Activated naive CD4-positive, alpha-beta T cell treated with anti-CD3 and anti-CD28 coated beads for 36 hours (primary cell): ENCODE measurements around the gene AGBL3. TPM values are rescaled to one million over a fixed set of nuclear protein-coding genes. Genes with fewer than 3 reads are reported as not detected.
"Not testable (repeated sequence)": the region's sequence is repeated elsewhere in the genome, so short reads cannot be mapped to it uniquely, and the experiment has no call there.

Experiments
- CTCF ChIA-PET: fragments of 350-600 bp; sonication (Branson Sonifier 250); formaldehyde crosslinking; loops from one replicate; lab custom pipeline; 2021; ENCODE audit warnings: antibody characterized with exemption; lab: Charles Lee
- DNase-seq: peaks from one replicate; pipeline ENCODE4 v3.0.0-alpha.2; 2020
- H3K27ac Mint-ChIP-seq: one replicate; pipeline ENCODE4 v1.8.0; 2021; ENCODE audit warnings: mild to moderate bottlenecking, mixed read lengths
- H3K27me3 Mint-ChIP-seq: one replicate; pipeline ENCODE4 v1.8.0; 2021; ENCODE audit warnings: low read depth, mixed read lengths
- H3K36me3 Mint-ChIP-seq: one replicate; pipeline ENCODE4 v1.8.0; 2021; ENCODE audit warnings: low read depth, mixed read lengths
- H3K4me1 Mint-ChIP-seq: one replicate; pipeline ENCODE4 v1.8.0; 2021; ENCODE audit warnings: low read depth, mixed read lengths
- H3K4me3 Mint-ChIP-seq: one replicate; pipeline ENCODE4 v1.8.0; 2021; ENCODE audit warnings: mild to moderate bottlenecking, moderate library complexity, mixed read lengths
- H3K9me3 Mint-ChIP-seq: one replicate; pipeline ENCODE4 v1.8.0; 2021; ENCODE audit warnings: mixed read lengths
- intact Hi-C: fragments of 100-400 bp; cut with micrococcal nuclease; formaldehyde crosslinking; loops from one replicate; pipeline ENCODE4 v1.15.1; 2023
- total RNA-seq, 2 experiments: library from RNA; stranded (reverse); gene quantifications; one replicate each; pipeline ENCODE4 v1.2.3, GENCODE V29; 2021

AGBL3 gene
- total RNA-seq, 2 experiments from 2014 or later = 2.6 to 3.6 TPM

DNA sequence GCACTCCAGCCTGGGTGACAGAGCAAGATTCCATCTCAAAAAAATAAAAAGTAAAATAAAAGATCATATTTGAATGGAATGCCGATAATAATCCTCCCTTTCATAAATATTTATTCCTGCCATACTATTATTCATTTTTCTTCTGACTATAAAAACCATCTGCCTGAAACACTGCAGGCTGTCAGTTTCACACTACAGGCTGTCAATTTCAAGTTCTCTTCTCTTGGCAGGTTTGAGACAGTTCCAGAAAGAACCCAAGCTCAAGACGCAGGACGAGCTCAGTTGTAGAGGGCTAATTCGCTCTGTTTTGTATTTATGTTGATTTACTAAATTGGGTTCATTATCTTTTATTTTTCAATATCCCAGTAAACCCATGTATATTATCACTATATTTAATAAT, 18.2 kb upstream of the AGBL3 start:
- Mint-ChIP-seq H3K9me3 (no peaks in the 10 kb centered on the region), H3K36me3 (no peaks in the 10 kb centered on the region), H3K27me3 (peaks cover 5% of the 10 kb centered on the region), H3K4me1 (peaks cover 8% of the 10 kb centered on the region), H3K4me3 (no peak overlapping the region), H3K27ac (no peak overlapping the region)
- DNase-seq = no peak
- intact Hi-C loops = no loop called here
- CTCF ChIA-PET = no interaction called here

DNA sequence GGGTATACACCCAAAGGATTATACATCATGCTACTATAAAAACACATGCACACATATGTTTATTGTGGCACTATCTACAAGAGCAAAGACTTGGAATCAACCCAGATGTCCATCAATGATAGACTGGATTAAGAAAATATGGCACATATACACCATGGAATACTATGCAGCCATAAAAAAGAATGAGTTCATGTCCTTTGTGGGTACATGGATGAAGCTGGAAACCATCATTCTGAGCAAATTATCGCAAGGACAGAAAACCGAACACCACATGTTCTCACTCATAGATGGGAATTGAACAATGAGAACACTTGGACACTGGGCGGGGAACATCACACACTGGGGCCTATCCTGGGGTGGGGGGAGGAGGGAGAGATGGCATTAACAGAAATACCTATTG, 4.7 kb upstream of the AGBL3 start:
- intact Hi-C loops = loop anchor here (10.0 kb wide), 1 partner anchor 667 kb away; the partner anchor contains the start of gene SLC35B4
- H3K36me3 Mint-ChIP-seq, CTCF ChIA-PET, H3K9me3 Mint-ChIP-seq, H3K27ac Mint-ChIP-seq, H3K27me3 Mint-ChIP-seq, H3K4me3 Mint-ChIP-seq, DNase-seq: not testable (repeated sequence)
- H3K4me1 Mint-ChIP-seq = peaks cover 11% of the 10 kb centered on the region

DNA sequence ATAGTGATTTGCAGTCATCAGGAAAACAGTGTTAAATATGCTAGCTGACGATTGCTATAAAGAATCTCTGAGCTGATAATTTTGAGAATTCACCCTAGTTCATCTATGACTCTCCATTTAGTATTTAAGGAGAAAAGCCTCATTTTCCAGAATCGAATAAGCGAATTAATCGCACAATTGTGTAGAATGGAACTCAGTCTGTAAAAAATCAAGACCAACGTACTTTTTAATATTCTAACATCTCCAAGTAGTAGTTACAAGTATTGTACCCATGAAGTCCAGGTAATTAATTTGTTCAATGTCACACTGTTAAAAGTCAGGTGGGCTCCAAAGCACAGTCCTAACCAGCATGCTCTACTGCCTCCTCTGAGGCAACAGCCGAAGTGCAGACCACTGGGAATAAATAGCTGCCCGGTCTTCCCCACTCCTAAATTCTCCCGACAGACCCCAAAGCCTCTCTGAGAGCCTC, 380 bp upstream of the AGBL3 start:
- H3K27ac Mint-ChIP-seq = peak overlapping the region; percentile 98
- peak overlapping the region; percentile 96 for H3K4me3 Mint-ChIP-seq
- H3K4me1 Mint-ChIP-seq = peaks cover 26% of the 10 kb centered on the region
- intact Hi-C loops = loop anchor here (1.0 to 10.0 kb wide), 10 partner anchors 162 to 996 kb away; partner anchors contain the start of genes AKR1B1, BPGM, CNOT4 and CYREN
- DNase-seq = no peak
- peaks cover 12% of the 10 kb centered on the region for H3K36me3 Mint-ChIP-seq
- no peaks in the 10 kb centered on the region for H3K9me3 Mint-ChIP-seq
- CTCF ChIA-PET = interaction anchor here (0.7 to 4.6 kb wide), 12 partner anchors 9 to 554 kb away, joined by 3 to 44 read pairs (median 4); partner anchors contain the start of gene CYREN
- H3K27me3 Mint-ChIP-seq = no peaks in the 10 kb centered on the region

DNA sequence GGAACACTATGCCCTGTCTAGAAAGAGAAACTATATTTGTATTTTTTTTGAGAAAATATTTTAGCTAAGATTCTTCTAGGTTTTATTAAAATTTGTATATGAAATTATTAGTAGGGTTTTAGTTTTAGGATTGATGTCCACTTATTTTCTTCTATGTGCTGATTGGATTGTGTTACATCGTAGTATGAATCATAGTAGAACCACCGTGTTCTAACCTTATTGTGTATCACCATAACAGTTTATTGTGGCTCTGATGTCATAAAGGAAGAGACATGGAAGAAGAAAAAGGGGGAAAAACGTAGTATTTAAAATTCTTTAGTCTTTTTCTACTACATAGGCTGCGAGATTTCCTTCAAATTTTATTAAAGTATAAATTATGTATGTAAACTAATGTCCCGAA, 1.9 kb downstream of the AGBL3 start:
- peaks cover 17% of the 10 kb centered on the region for H3K36me3 Mint-ChIP-seq
- CTCF ChIA-PET = interaction anchor here (0.6 to 4.6 kb wide), 5 partner anchors 16 to 182 kb away, joined by 3 to 44 read pairs (median 4); partner anchors contain the start of gene CYREN
- intact Hi-C loops = loop anchor here (5.0 to 10.0 kb wide), 4 partner anchors 531 to 994 kb away; partner anchors contain the start of genes AKR1B1, NUP205 and SLC35B4
- no peak for DNase-seq
- no peak overlapping the region for H3K27ac Mint-ChIP-seq
- no peaks in the 10 kb centered on the region for H3K9me3 Mint-ChIP-seq
- no peaks in the 10 kb centered on the region for H3K27me3 Mint-ChIP-seq
- H3K4me1 Mint-ChIP-seq = peaks cover 45% of the 10 kb centered on the region
- H3K4me3 Mint-ChIP-seq = no peak overlapping the region

DNA sequence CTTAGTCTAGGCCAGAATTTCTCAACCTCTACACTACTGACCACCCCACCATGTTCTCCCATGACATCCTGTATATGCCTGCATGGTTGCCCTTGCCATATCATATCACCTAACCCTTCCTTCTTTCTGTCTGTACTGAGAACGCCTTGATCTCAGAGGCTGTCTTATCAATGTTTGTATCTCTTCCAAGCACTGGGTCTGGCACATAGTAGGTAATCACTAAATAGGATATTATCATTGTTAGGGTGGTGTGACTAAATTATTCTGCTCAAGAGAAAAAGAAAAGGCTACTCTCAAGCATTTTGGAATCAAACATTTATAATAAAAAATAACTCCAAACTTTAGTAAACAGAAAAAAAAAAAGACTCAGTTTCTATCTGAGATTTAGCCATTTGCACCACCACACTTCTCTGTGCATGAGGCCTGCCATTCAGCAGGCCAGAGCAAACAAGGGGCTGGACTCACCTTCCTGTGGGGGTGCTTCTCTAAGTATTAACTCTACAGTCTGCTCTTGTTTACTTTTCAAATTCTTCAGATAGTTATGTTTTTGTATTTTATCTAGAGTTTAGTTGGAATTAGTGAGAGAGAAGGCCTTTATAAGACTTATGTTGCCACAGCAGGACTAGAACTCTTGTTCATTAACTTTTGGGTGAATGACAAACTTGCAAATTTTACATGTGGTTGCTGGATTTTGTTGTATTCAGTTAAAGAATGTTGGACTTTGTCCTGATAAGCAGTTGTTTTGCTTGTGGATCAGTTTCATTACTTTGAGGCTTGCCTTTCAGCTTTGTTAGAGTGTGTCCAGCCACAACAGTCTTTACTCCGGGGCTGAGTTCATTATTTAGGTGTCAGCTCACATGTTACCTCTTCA, 5.4 kb downstream of the AGBL3 start:
- Mint-ChIP-seq H3K9me3 (no peaks in the 10 kb centered on the region), H3K4me1 (peaks cover 65% of the 10 kb centered on the region), H3K27me3 (no peaks in the 10 kb centered on the region), H3K4me3 (no peak overlapping the region), H3K27ac (peak overlapping the region; percentile 34), H3K36me3 (peaks cover 34% of the 10 kb centered on the region)
- DNase-seq = no peak
- intact Hi-C loops = loop anchor here (10.0 kb wide), 1 partner anchor 673 kb away; the partner anchor contains the start of gene STMP1
- CTCF ChIA-PET = interaction anchor here (0.7 to 1.6 kb wide), 3 partner anchors 97 to 178 kb away, joined by 3 to 5 read pairs (median 4); no protein-coding TSS in a partner anchor

DNA sequence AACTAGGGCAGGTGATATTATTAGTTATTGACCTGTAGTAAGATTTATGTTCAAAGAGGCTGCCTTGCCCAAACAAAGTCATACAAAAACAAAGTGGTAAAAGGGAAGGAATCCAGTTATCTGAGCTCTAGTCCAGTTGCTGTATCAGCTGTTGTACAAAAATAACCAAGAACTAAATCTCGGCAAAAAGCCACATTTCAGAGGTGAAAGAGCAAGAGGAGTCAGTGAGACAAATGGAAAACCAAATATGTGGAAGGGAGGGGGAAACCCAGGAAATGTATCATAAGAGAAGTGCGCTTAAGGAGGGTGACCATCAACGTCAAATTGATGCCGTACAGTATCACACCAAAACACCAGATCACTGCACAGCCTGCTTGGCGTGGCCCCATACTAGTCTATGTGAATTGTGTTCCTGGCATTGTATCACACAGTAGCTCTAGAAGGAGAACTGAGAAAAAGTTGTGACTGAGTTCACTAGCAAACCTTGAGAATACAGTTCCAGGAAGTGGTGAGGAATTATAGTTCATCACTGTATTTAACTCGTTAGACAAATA, 6.4 kb downstream of the AGBL3 start:
- Mint-ChIP-seq H3K27ac (peak overlapping the region; percentile 74), H3K4me3 (no peak overlapping the region), H3K9me3 (no peaks in the 10 kb centered on the region), H3K36me3 (peaks cover 34% of the 10 kb centered on the region), H3K4me1 (peaks cover 67% of the 10 kb centered on the region), H3K27me3 (no peaks in the 10 kb centered on the region)
- peak; percentile 63 for DNase-seq
- intact Hi-C loops = loop anchor here (1.0 to 10.0 kb wide), 3 partner anchors 155 to 672 kb away; partner anchors contain the start of genes CYREN and STMP1
- CTCF ChIA-PET = interaction anchor here (0.6 to 1.6 kb wide), 3 partner anchors 131 to 180 kb away, joined by 3 to 5 read pairs (median 4); no protein-coding TSS in a partner anchor

DNA sequence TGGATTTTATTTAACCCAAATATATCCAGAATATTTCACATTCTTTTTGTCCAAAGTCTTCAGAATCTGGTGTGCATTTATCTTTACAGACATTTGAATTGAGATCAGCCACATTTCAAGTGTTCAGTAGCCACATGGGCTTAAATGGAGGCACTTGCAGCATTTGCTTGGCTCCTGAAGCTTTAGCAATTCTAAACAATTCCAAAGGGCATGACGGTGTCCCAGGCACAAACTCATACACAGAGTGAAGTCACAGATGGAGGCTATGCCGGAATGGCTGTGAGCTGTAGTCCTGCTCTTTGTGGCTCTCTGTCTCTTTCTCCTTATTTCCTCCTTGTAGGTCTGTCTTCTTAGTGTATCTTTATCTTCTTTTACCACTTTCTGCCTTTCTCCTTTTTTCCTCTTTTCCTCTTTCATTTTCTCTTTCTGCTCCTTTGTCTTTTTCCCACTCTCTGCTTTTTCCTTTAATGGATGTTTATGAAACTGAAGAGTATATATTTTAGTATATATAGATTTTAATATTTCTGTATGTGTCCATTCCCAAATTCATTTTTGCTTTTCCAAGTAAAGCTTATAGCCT, 7.7 kb downstream of the AGBL3 start:
- no peak for DNase-seq
- intact Hi-C loops = loop anchor here (1.0 to 10.0 kb wide), 3 partner anchors 153 to 671 kb away; partner anchors contain the start of genes CYREN and STMP1
- H3K27ac Mint-ChIP-seq = peak overlapping the region; percentile 54
- H3K4me3 Mint-ChIP-seq = no peak overlapping the region
- no peaks in the 10 kb centered on the region for H3K27me3 Mint-ChIP-seq
- CTCF ChIA-PET = interaction anchor here (0.7 to 1.0 kb wide), 2 partner anchors 9 to 24 kb away, joined by 3 to 4 read pairs; no protein-coding TSS in a partner anchor
- H3K36me3 Mint-ChIP-seq = peaks cover 31% of the 10 kb centered on the region
- peaks cover 64% of the 10 kb centered on the region for H3K4me1 Mint-ChIP-seq
- H3K9me3 Mint-ChIP-seq = no peaks in the 10 kb centered on the region

DNA sequence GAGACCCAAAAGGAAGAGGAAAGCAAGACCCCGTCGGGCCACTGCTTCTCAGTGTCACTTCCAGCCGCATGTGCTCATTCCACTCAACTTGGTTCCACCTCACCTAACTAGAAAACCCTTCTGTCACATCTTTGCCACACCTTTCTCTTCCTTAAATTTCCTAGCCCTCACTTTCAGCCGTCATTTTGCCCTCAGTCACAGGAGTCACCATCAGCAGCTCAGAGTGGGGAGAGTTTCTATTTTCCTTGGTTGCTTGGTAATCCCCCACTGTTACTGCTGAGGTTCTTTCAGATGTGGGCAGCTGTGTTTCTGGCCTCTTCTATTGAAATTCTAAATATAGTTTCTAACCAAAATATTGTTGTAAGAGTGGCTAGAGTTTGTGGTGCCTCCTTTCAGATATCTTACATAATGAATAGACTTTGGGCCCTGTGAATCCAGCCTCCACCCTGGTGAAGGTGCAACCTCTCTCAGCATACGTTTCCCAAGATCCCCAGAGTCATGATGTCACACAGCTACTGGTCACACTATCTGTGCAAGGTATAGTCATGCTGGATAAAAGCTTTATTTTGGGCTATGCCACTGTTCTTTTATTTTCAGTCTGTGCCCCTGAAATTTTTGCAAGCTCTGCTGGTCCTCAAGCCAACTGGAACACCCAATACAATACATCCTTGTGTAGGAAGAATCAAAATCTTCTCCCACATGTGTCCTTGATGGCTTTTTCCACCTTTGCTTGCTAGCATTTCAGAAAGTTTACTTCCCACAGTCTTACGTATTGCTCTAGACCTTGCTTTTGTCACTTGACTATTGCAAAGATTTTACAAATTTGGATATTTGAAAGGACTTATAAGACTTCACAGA, 9.2 kb downstream of the AGBL3 start:
- DNase-seq = peak; percentile 16
- peak overlapping the region; percentile 77 for H3K27ac Mint-ChIP-seq
- CTCF ChIA-PET = interaction anchor here (1.0 kb wide), 1 partner anchor 10 kb away, joined by 4 read pairs; no protein-coding TSS in a partner anchor
- peaks cover 56% of the 10 kb centered on the region for H3K4me1 Mint-ChIP-seq
- no peaks in the 10 kb centered on the region for H3K27me3 Mint-ChIP-seq
- H3K36me3 Mint-ChIP-seq = peaks cover 29% of the 10 kb centered on the region
- H3K9me3 Mint-ChIP-seq = no peaks in the 10 kb centered on the region
- intact Hi-C loops = loop anchor here (10.0 kb wide), 1 partner anchor 669 kb away; the partner anchor contains the start of gene STMP1
- no peak overlapping the region for H3K4me3 Mint-ChIP-seq

DNA sequence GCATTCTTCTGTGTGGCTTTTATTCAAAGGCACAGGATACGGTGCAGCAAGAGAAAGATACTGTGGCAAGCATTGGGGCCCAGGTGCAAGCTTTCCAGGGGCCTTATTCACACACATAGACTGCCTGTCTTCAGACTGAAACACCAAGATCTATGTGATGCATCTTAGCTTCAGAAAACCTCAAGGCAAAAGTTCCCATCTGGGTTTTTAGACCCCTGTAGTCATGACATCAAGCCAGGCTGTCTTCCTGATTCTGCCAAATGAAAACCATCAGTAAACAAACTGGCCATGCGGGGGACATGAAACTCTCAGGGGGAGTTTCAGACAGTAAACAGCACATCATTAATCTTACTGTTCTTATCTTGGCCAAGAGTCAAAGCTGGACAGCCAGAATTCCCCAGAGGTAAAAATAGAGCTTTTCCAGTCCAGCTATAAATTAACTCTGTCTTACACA, 9.8 kb downstream of the AGBL3 start:
- CTCF ChIA-PET = no interaction called here
- peaks cover 27% of the 10 kb centered on the region for H3K36me3 Mint-ChIP-seq
- H3K9me3 Mint-ChIP-seq = no peaks in the 10 kb centered on the region
- peak overlapping the region; percentile 25 for H3K27ac Mint-ChIP-seq
- H3K4me3 Mint-ChIP-seq = no peak overlapping the region
- peak; percentile 26 for DNase-seq
- no peaks in the 10 kb centered on the region for H3K27me3 Mint-ChIP-seq
- H3K4me1 Mint-ChIP-seq = peaks cover 50% of the 10 kb centered on the region
- intact Hi-C loops = loop anchor here (10.0 kb wide), 1 partner anchor 669 kb away; the partner anchor contains the start of gene STMP1

DNA sequence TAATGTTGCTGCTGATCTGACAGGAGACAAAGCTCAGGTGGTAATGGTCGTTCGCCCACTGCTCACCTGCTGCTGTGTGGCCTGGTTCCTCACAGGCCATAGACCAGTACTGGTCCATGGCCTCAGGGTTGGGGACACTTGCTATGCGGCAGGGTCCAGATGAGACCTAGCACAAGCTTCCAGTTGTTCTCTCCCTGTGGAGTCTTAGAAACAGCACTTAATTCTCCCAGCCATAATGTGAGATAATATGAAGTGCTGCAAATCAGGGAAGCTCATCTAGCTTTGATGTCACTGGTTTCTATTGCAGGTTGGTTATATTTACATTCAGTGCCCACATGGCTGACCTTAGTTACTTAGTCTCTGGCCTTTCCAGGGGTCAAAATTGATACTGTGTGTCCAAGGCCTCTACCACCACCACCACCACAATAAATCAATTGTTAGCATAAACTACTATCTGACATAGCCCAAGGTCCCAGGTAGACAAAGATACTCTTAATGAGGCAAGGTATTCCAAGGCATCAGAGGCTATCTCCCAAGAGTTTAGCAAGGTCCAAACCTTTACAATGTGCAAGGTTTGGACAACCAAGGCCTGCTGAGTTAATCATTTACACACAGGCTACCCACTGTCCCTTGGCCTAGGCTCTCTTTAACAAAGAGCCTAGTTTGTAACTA, 11.0 kb downstream of the AGBL3 start:
- Mint-ChIP-seq H3K36me3 (peaks cover 27% of the 10 kb centered on the region), H3K4me3 (no peak overlapping the region), H3K27me3 (no peaks in the 10 kb centered on the region), H3K4me1 (peaks cover 39% of the 10 kb centered on the region), H3K9me3 (peaks cover 2% of the 10 kb centered on the region), H3K27ac (no peak overlapping the region)
- DNase-seq = no peak
- intact Hi-C loops = loop anchor here (10.0 kb wide), 1 partner anchor 667 kb away; the partner anchor contains the start of gene STMP1
- CTCF ChIA-PET = interaction anchor here (0.6 kb wide), 1 partner anchor 302 kb away, joined by 3 read pairs; no protein-coding TSS in a partner anchor
